ENCODE measurements around the gene PLEK.
"Not testable (repeated sequence)": the region's sequence is repeated elsewhere in the genome, so short reads cannot be mapped to it uniquely, and the experiment has no call there.

PLEK gene

DNA sequence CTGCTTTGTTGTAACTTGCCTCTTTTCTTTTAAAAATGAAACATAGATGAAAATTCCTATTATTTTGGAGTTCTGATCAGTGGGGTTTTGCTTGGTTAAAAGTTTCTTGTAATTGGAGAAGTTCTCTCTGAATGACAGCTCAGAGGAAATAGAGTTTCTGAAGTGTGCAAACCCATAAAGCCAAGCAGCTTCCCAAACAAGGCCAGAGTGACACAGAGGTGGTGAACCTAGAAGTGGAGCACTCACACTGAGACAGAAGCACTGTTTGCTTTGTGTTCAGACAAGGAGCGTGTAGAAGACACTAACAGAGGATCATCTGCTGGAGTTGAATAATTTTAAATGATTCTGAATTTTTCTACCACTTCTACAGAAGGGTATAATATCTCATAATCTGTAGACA, 52.8 kb downstream of the PLEK start:
- peak in 1 of 3 donors; percentile 49 for DNase-seq

DNA sequence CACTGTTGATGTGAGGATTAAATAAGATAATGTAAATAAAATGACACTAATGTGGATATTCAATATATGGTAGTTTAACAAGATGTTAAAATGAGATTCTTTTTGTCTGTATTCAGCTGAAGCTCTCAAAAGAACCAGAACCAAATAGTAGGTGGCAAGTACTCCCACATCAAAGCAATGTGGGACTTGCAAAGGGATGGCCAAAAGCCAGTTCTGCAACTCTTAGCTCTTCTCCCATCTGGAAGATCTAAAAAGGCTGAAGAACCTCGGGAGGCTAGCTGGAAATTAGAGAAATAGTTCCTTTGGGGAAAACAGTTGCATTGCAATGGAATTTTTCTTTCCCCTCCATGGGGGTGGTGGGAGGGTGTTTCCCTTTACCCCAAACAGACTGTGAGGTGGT, 53.3 kb downstream of the PLEK start:
- no peak for DNase-seq

DNA sequence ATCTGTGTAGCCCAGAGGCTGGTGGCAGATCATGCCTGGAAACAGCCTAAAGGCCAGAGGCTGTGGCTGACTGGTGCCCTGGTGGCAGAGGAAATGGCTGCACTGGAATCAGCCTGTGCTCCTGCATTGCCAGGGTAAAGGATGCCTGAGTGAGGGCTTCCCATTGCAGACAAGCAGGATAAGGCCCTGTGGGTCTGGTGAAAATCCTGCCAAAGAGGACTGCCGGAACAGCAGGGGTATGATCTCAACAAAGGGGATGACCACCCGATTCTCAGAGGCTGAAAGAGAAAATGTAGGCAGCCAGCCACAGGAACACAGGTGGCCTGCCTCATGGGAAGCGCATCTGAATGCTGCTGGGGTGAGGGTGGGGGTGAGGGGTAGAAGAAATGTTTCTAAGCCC, 53.8 kb downstream of the PLEK start:
- no peak for DNase-seq

DNA sequence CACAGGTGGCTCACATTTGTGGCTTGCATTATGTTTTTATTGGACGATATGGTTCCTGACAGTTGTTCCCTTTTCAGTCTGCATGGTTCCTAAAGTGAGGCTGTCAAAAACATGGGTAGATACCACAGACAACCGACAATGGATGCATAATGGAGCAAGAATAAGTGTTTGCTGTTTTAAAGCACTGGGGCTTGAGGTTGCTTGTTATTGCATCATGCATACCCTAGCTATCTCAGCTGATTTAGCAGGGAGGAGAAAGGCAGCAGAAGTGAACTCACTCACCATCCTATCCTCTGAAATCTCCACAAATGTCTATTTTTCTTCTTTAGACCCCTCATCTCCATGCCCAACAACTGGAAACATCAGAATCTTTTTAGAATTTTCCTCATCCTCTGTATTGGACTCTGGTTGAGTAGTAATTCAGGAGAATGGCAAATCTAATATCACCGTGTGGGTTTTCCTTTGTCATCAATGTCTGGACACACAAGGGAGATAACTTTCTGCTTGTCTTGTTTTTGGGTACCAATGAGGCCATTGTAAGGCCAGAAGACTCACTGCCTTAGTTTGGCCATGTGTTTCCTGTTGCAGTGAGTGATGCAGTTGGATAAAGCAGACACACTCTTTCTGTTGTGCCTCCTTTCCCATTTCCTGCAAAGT, 55.3 kb downstream of the PLEK start:
- DNase-seq = no peak

DNA sequence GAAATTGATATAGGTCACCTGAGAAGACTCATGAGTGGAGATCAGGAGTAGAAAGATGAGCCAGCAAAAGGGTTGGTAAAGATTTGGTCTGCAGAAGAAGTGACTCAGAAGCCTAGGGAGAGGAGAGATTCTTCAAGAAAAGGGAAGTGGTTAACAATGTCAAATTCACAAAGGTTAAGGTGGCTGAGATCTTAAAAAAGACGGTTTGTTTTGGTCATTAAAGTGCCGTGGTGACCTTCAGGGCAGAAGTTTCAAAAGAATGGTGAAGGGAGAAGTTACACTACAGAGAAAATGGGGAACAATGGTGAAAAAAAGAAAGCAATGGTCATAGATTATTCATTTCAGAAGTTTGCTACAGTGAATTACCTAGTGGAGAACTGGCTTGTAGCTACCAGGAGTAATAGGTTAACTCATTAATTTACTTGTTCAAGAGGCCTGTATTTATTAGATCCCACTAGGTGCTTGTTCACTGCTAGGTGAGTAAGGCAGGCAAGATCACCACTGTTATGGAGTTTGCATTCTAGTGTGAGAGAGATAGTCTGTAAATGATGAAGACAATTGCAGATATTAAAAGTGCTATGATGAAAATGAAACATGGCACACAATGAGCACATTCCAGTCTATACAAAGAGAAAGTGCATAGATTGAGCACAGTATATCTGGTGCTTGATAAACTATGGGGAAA, 59.0 kb downstream of the PLEK start:
- DNase-seq = peak; percentile 54 to 74 (median 73)

DNA sequence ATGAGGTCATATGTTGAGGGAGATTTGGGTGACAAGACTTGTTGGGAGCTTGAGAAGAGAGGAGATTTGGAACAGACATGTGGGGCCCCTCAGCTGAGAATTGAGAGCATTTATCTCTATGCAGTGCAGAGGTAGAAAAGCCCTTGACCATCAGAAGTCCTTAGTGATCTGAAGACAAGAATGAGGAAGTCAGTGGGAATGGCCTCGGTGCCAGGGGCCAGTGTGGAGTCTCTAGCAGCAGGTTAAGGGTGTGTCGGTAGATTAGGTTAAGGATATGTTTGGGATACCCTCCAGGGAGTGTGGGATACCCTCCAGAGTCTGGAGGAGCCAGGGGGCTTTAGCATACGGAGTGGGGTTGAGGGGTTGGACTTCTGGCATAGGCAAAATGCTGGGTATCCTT, 60.4 kb downstream of the PLEK start:
- no peak for DNase-seq

DNA sequence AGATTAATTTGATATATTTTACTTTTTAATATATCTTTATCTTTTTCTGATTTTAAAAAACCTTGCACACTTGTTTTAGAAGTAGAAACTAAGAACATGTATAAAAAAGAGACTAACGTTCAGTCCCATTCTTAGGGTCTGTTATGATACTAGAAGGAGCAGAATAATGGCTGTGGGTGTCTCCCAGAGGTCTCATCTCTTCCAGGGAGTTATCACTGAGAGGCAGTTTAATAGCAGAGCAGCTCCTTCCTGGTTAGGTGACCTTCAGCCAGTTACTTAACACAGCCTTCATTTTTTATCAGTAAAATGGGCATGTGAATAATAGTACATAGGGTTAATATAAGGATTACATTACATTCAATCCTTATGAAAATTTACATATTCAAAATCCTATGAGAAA, 61.4 kb downstream of the PLEK start:
- DNase-seq = no peak

DNA sequence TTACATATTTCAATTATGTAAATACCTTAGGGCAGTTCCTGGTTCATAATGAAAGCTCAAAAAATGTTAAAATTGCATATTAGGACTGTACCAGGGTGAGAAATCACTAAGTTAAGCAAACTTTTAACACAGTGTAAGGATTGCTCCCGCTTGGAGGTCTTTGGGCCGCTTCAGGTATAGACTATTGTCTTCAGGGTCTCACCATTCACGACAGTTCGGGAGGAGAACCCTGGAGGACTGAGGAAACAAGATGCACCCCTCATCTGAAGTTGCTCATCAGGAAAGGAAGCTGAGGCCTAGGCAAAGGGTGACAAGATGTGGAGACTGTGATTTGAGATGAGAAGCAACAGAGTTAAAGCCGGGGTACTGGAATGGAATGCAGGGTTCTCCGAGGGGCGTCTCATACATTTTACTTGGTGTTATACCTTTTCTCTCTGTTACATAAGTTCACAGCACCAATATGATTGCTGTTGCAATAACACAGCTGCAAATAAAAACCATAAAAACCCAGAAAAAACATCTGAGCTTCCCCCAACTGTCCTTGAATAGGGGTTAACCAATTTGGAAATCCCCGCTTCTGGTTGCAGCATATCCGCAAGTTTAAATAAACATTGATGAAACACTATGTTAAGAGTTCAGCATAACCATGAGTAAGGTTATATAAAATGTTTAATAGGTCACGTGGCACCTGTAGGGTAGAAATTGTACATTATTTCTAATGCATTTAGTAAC, 61.9 kb downstream of the PLEK start:
- DNase-seq = peak; percentile 82 to 90 (median 88)

DNA sequence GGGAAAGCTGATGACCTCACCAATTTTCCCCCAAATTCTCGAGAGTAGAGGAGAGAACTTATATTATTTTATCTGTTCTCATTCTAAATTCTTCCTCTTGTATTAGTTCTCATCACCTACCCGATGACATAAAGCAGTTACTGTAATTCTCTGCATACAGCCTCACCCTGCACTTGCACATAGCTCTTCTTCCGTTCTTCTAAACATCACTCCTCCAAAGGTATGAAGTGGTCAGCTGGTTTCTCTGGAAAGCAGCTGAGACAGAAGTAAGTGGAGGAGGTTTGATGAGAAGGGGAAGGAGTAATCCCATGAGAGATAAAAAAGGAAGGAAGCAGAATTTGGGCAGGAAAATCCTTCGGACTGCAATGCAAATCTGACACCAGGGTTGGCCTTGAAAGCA, 63.0 kb downstream of the PLEK start:
- DNase-seq = no peak

DNA sequence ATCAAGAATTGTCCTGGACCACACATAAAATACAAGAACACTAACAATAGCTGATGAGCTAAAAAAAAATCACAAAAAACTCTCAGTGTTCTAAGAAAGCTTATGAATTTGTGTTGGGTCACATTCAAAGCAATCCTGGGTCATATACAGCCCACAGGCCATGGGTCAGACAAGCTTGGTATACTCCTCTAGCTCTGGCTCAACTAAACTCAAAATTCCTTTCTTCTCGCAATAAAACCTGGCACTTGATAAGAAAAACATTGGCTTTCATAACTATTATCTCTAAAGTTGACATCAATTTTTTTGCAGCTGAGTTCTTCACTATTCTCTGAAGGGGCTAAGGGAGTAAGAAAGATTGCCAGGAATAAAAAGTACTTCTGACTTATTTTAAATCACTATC, 63.7 kb downstream of the PLEK start:
- no peak for DNase-seq

DNA sequence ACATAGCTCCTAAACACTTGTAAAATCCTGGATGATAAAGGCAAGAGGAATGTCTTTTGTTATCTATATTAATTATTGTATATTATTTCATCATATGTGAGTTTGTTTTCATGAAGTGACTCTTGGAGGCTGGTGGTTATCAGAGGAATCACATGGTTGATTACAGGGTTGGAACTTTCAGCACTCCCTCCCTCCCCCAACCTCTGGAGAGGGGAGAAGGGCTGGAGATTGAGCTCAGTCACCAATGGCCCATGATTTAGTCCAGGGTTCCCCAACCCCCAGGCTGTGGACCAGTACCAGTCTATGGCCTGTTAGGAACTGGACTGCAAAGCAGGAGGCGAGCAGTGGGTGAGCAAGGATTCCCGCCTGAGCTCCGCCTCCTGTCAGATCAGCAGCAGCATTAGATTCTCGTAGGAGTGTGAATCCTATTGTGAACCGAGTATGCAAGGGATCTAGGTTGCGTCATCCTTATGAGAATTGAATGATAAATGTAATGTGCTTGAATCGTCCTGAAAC, 64.3 kb downstream of the PLEK start:
- DNase-seq = no peak

DNA sequence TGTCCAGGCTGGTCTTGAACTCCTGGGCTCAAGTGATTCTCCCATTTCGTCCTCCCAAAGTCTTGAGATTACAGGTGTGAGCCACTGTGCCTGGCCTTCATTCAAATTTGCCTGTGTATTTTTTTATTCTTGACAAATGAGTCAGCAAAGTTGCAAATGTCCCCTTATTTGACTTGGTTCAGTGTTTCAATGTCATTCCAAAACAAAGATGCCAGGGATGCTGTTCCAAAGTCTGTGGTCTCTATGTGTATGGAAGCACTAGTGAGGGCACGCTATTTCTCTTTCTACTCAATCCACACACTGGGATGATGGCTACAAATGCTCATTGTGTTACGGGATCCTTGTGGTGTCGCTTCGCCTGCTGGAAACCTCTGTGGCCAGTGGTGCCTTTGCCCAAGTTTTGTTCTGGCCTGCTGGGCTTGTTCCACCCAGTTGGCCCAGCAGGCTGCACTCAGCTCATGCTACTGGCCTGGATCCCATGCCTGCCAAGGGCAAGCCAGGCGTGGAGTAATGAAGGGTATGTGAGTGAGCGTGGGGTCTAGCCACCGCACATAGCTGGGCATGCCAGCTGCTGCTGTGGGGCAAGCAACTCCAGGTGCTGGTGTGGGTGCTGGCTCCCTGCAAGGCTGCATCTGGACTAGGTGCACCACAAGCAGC, 66.4 kb downstream of the PLEK start:
- DNase-seq = no peak

DNA sequence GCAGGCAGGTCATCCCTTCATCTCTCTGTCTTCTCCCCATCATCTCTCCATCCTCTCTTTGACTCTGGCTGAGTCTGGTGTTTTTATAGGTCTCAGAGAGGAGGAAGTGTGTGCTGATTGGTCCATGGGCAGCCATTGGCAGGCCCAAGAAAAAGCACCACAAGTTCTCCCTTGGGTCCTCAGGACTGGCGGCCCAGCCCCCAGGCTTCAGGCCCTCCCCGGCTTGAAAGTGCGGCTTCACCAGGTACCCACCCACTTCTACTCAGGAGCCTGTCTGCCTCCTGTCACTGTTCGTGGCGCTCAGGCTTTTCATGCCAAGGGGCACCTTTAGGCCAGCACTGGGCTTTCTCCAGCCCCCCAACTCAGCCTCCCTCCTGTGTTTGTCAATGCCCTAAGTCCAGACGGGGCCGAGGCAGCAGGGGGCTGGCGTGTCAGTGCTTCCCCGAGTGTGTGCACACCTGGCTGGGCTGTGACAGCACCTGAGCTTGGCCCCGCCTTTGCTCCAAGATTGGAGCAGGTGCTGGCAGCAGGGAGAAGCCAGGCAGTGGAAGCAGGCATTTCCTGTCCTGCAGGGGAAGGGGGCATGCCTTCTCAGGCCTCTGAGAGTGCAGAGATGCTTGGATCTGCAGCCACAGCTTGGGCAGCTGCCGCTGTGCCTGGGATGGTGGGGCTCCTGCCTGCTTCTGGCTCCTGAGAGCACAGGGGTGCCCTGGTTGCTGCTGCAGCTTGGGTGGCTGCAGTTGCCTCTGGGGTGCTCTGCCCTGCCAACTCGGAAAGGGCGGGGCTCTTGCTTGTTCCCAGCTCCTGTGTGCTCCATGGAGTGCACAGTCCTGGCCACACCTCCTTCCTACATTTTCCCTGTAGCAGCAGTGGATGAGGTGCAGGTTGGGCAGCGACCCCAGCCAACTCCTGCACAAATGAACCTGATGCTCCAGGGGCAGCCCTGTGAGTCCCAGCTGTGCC, 67.9 kb downstream of the PLEK start:
- DNase-seq = no peak

DNA sequence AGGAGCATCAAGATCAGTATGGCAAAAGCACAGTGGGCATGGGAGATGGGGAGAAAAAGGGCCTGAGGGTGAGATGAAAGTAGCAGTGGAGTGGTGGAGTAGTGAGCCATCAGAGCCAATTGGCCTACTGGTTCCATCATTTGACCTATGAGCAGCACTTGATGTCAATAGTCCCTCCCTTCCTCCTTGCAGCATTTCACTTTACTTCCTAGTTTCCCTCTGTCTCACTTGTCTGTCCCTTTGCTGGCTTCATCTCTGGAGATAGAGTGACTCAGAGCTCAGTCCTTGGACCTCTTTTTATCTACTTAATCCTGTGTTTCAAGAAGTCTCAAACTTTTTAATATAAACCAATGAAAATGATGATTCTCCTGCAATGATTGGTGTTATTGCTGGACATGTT, 69.9 kb downstream of the PLEK start:
- DNase-seq = peak; percentile 67 to 76 (median 73)

DNA sequence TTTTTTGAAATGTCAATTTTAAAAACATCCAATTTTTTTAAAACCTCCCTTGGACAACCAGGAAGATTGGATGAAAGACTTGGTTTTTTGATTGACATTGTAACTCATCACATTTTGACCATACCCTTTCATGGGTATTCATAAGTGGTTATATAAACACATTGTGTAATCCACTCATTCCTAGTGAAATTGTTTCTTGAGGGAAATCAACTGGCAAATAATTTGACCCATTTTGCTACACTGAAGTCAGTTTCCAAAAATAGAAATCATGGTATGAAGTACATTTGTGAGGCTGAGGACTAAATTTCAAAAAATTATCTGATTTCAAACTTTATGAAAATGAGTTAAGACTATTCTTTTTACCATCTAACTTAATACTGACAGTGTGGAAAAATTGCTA, 70.5 kb downstream of the PLEK start:
- DNase-seq = no peak

DNA sequence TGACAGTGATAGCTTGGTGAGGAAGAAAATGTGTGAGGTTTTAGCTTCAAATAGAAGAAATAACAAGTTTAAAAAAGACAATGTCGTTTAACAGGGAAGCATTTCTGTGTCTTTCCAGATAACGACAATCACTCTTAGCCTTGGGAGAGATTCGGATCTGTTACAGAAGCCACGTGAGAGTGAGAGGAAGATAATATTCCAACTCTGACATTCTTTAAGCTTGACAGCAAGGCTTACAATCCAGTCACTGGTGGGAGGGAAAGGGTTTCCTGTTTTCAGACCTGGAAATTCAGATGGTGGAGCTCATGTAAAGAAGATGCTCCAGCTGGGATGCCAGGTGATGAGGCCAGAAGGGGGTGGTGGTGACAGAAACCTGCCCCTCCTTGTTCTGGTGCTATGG, 71.2 kb downstream of the PLEK start:
- DNase-seq = no peak

DNA sequence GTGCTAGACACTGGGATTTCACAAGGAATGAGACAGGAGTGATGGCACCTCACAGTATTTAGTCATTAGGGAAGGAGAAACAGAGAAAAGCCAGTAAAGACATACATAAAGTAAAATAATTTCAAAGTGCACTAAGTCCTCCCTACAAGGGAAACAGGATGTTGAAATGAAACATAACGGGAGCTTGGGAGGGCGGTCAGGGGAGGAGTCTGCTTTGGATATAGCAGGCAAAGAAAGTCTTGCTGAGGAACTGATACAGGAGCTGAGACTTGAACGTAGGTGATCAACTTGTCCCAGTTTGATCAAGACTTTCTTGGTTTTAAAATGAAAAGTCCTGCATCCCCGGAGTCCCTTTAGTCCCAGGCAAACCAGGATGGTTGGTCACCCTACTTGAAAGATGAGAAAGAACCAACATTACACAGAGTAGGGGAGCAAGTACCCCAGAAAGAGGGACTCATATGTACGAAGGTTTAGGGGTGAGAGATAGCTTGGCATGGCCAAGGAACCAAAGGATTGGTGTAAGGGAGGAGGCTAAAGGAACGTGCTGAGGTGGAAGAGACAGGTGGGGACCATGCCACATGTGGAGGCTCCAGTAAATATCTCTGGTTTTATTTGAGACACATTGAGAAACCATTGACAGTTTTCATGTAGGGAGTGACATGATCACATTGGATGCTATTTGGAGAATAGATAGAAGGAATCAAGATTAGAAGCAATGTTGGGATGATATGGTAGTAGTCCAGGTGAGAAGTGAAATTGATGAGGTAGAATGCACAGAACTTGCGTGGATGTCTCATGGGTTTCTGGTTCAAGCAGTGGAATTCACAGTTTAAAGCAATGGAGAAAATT, 73.6 kb downstream of the PLEK start:
- peak; percentile 69 to 72 (median 71) for DNase-seq

DNA sequence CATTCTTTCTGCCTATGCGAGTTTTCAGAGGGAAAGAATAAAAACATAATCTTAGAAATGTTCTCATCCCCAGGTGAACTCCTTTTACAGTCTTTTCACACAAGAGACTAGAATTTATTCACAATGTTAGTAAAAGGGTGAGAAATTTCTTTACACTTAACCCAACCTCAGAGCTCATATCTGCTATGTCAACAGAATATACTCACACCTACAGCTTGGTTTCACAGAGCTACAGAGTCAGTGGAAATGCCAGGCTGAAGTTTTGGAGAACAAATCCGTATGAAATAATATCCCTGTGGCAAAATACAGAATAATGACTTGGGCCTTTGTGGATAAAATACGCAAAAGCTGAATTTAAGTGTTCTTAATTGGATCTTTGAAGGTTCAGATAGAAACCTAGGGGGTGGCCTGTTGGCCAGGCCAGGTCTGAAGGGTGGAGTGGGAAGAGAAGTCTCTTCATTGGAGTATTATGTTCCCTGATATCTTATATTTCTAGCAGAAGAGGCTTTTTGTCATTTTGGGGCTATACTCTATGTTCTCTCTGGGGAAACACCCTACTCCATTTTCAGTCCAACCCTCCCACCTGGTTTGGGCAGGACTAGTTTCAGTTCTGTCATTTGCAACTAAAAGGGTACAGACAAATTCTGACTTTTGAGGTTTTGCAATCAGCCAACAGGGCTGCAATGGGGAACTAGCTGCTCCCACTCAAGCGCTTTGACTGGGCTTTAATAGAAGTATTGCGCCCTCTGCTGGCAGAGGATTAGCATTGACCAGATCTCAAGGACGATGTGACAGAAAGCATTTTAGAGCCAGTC, 76.3 kb downstream of the PLEK start:
- peak; percentile 94 to 99 (median 99) for DNase-seq

DNA sequence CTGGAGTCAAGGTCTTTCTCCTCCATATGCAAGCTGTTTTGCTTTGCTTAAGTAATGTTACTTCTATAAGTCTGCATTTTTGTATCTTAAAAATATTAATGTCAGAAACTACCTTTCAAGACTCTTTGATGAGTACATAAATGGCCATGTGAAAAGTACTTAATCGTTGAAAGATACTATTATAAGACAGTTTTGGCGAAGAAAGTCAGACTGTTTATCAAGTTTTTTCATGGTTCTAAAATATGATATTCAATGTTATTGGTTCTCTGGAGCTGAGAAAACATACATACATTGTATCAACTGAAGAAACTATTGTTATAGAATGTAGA, 76.9 kb downstream of the PLEK start:
- no peak for DNase-seq

DNA sequence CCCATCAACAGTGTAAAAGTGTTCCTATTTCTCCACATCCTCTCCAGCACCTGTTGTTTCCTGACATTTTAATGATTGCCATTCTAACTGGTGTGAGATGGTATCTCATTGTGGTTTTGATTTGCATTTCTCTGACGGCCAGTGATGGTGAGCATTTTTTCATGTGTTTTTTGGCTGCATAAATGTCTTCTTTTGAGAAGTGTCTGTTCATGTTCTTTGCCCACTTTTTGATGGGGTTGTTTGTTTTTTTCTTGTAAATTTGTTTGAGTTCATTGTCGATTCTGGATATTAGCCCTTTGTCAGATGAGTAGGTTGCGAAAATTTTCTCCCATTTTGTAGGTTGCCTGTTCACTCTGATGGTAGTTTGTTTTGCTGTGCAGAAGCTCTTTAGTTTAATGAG, 81.3 kb downstream of the PLEK start:
- not testable (repeated sequence) for DNase-seq

All from suppressor macrophage treated with lipopolysaccharide for 1 hour (primary cell).